ENCODE data around the gene TMEM132D. TPM values are rescaled to one million over a fixed set of nuclear protein-coding genes. Genes with fewer than 3 reads are reported as not detected.

Gene TMEM132D
- total RNA-seq, 1 experiment from 2014 or later, result 1.4 TPM

DNA sequence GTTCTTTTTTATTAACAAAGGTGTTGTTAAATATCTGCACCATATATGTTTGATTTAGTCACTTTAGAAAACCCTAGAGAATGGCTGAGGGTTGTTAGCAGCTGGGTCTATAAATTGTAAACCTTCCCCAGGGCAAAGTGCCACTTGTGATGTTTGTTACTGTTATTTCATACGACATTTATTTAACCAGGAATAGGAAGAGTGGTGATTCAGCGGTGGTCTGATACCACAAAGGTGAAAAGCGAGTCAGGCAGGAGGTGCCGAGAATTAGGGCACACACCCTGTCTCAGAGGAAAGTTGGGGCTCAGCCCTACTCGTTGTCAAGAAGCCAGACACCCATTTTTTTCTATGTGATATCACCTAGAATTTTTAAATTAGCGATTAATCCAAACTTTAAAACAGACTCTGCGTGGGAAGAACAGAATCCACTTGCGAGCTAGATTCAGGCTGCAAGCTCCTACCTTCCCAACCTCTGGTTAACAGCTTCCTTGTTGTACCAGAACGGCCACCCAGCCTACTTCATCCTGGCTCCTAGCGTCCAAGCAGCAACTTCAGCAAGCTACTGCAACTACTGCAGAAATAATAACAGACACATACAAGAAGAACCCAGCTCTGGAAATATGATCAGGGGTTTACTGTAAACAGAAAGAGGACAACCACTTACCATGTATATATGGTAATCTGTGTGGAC is 126.7 kb downstream of the TMEM132D start:
- ATAC-seq, result no peak
- peaks cover 84% of the 10 kb centered on the region for H3K9me3 Mint-ChIP-seq
- H3K36me3 Mint-ChIP-seq, result peaks cover 81% of the 10 kb centered on the region
- DNase-seq (ENCODE audit: low spot score), result no peak
- no peak overlapping the region for H3K27ac Mint-ChIP-seq
- H3K4me1 Mint-ChIP-seq, result no peaks in the 10 kb centered on the region
- peaks cover 13% of the 10 kb centered on the region for H3K27me3 Mint-ChIP-seq (ENCODE audit: low read depth)
- H3K4me3 Mint-ChIP-seq, result no peak overlapping the region
- ChIA-PET POLR2A (interaction anchor here (0.6 kb wide), 1 partner anchor 180 kb away, joined by 3 read pairs; no protein-coding TSS in a partner anchor), CTCF (no interaction called here)
- no peak for TF ChIP-seq ZNF232 (CRISPR knock-in tag; IDR thresholded peaks at IDR 0.05)
- TF ChIP-seq, protein P1, sequence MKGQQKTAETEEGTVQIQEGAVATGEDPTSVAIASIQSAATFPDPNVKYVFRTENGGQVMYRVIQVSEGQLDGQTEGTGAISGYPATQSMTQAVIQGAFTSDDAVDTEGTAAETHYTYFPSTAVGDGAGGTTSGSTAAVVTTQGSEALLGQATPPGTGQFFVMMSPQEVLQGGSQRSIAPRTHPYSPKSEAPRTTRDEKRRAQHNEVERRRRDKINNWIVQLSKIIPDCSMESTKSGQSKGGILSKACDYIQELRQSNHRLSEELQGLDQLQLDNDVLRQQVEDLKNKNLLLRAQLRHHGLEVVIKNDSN (CRISPR knock-in tag; IDR thresholded peaks at IDR 0.05), result no peak
- TF ChIP-seq FOXP1 (CRISPR knock-in tag; IDR thresholded peaks at IDR 0.05; ENCODE audit: borderline replicate concordance), result no peak
- TF ChIP-seq, protein P2, sequence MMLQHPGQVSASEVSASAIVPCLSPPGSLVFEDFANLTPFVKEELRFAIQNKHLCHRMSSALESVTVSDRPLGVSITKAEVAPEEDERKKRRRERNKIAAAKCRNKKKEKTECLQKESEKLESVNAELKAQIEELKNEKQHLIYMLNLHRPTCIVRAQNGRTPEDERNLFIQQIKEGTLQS (CRISPR knock-in tag; conservative IDR thresholded peaks at IDR 0.05), result no peak
- TF ChIP-seq, protein P3, sequence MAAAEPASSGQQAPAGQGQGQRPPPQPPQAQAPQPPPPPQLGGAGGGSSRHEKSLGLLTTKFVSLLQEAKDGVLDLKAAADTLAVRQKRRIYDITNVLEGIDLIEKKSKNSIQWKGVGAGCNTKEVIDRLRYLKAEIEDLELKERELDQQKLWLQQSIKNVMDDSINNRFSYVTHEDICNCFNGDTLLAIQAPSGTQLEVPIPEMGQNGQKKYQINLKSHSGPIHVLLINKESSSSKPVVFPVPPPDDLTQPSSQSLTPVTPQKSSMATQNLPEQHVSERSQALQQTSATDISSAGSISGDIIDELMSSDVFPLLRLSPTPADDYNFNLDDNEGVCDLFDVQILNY (CRISPR knock-in tag; IDR thresholded peaks at IDR 0.05), result no peak
- TF ChIP-seq RELA (CRISPR knock-in tag; IDR thresholded peaks at IDR 0.05; ENCODE audit: borderline replicate concordance), result no peak
- TF ChIP-seq, protein P4, sequence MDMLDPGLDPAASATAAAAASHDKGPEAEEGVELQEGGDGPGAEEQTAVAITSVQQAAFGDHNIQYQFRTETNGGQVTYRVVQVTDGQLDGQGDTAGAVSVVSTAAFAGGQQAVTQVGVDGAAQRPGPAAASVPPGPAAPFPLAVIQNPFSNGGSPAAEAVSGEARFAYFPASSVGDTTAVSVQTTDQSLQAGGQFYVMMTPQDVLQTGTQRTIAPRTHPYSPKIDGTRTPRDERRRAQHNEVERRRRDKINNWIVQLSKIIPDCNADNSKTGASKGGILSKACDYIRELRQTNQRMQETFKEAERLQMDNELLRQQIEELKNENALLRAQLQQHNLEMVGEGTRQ (CRISPR knock-in tag; IDR thresholded peaks at IDR 0.05), result no peak
- TF ChIP-seq MXD4 (CRISPR knock-in tag; IDR thresholded peaks at IDR 0.05; ENCODE audit: borderline replicate concordance), result no peak
- no peak for TF ChIP-seq ZNF219 (CRISPR knock-in tag; IDR thresholded peaks at IDR 0.05; ENCODE audit: borderline replicate concordance)
- no peak for TF ChIP-seq NFE2L1 (CRISPR knock-in tag; IDR thresholded peaks at IDR 0.05)
- TF ChIP-seq, protein P5, sequence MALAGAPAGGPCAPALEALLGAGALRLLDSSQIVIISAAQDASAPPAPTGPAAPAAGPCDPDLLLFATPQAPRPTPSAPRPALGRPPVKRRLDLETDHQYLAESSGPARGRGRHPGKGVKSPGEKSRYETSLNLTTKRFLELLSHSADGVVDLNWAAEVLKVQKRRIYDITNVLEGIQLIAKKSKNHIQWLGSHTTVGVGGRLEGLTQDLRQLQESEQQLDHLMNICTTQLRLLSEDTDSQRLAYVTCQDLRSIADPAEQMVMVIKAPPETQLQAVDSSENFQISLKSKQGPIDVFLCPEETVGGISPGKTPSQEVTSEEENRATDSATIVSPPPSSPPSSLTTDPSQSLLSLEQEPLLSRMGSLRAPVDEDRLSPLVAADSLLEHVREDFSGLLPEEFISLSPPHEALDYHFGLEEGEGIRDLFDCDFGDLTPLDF (CRISPR knock-in tag; IDR thresholded peaks at IDR 0.05), result no peak
- TF ChIP-seq, protein P6, sequence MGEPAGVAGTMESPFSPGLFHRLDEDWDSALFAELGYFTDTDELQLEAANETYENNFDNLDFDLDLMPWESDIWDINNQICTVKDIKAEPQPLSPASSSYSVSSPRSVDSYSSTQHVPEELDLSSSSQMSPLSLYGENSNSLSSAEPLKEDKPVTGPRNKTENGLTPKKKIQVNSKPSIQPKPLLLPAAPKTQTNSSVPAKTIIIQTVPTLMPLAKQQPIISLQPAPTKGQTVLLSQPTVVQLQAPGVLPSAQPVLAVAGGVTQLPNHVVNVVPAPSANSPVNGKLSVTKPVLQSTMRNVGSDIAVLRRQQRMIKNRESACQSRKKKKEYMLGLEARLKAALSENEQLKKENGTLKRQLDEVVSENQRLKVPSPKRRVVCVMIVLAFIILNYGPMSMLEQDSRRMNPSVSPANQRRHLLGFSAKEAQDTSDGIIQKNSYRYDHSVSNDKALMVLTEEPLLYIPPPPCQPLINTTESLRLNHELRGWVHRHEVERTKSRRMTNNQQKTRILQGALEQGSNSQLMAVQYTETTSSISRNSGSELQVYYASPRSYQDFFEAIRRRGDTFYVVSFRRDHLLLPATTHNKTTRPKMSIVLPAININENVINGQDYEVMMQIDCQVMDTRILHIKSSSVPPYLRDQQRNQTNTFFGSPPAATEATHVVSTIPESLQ (CRISPR knock-in tag; IDR thresholded peaks at IDR 0.05), result no peak
- TF ChIP-seq, protein P7, sequence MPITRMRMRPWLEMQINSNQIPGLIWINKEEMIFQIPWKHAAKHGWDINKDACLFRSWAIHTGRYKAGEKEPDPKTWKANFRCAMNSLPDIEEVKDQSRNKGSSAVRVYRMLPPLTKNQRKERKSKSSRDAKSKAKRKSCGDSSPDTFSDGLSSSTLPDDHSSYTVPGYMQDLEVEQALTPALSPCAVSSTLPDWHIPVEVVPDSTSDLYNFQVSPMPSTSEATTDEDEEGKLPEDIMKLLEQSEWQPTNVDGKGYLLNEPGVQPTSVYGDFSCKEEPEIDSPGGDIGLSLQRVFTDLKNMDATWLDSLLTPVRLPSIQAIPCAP (CRISPR knock-in tag; IDR thresholded peaks at IDR 0.05), result no peak
- TF ChIP-seq NR3C1 (CRISPR knock-in tag; conservative IDR thresholded peaks at IDR 0.05; ENCODE audit: low read depth), result no peak
- TF ChIP-seq, protein P8, sequence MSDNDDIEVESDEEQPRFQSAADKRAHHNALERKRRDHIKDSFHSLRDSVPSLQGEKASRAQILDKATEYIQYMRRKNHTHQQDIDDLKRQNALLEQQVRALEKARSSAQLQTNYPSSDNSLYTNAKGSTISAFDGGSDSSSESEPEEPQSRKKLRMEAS (CRISPR knock-in tag; IDR thresholded peaks at IDR 0.05), result no peak
- no peak for TF ChIP-seq ZNF396 (CRISPR knock-in tag; IDR thresholded peaks at IDR 0.05; ENCODE audit: borderline replicate concordance)

Data from WTC11 (cell line).